GM15510 (cell line): ENCODE data around the gene KRT33B.

Experiments
- POLR2A ChIP-seq: IDR thresholded peaks from 3 replicates; pipeline ENCODE4 v1.6.1; 2011; ENCODE audit warnings: borderline replicate concordance; ENCODE audit not compliant: insufficient read length; ENCODE audit errors: extremely low read depth

Gene KRT33B

GRCh38 chr17:41324180-41325075 is 45.2 kb downstream of the KRT33B start:
- TF ChIP-seq POLR2A, result no peak

DNA sequence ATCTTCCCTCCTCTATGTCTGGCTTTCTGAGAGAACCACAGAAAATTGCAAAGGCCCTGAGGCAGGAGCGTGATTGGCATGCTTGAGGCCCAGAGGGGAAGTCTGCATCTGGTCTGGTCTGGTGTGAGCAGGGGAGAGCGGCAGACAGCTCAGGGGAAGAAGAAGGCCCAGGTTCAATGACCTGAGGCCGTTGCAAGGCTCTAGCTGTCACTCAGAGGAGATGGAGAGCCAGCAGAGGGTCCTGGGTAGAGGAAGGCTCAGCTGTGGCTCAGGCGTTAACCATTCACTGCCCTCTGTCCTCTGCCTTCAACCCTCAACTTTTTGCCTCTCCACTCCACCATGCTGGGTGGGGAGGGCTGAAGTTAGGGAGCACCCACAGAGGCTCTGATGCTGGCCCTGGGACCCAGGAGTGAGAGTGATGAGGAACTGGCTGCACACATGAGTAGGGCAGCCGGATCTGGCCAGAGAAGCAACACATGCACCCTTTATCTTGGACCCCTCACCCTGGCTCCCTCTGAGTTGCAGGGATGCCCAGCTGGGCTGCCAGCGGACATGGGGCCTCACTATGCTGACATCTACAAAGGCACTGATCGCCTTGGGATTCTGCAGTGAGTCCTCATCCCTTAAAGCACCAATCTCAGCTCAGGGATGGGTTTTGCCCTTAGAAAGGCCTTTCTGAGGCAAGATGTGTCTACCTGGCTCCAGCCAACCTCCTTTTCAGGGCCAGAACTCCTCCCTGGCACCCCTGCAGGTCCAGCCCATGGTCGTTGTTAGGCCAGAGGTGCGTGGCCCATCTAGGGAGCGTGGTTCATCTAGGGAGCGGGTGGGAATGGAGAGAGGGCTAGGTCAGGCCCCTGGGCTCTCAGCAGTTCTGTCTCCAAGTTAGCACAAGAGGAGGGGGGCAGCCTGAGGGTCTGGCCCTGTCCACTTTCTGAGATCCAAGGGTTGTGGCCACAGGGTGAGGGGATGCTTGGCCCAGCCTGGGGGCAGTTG is 46.4 kb downstream of the KRT33B start:
- TF ChIP-seq POLR2A, result no peak

GRCh38 chr17:41322094-41322902 is 47.3 kb downstream of the KRT33B start:
- no peak for TF ChIP-seq POLR2A

DNA sequence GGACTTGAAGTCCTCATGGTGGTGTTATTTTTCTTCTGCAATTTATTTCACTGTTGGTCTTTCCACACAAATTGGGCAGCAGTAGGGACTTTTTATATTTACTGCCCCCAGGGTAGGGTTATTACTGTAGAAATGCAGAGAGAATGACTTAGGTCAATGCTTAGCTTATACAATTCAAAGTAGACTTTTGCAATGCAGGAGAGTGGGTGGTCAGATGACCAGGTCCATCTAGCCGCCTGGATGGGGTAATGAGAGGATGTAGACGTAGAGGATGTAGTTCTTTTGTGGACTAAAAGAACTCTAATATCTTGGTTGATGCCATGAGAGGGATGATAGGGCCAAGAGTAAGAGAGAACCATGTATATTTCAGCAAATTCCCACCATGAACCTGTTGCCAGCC is 51.4 kb downstream of the KRT33B start:
- TF ChIP-seq POLR2A, result no peak

- TF ChIP-seq POLR2A, result no peak
Measured at GRCh38 chr17:41315814-41316445, 53.7 kb downstream of the KRT33B start.

DNA sequence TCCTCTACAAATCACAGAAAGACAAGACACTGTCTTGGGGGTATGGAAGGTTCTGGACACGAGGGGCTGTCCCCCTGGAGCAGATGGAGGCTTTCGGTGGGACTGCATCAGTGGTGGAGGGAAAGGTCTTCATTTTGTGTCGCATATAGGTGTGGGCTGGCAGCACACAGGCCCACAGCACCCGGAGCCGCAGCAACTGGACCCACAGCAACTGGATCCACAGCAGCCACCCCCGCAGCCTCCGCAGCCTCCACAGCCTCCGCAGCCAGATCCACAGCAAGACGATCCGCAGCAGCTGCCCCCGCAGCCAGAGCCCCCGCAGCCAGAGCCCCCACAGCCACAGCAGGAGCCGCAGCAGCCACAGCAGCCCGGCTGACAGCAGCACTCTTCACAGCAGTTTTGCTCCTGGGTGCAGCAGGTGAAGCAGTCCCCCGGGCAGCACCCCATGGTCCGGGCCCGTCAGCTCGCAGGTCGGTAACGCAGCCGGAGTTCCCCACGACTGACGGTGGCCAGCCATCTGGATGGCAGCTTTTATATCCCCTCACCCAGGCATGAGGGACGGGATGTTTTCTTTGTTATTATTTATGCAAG is 54.3 kb downstream of the KRT33B start, which contains the start of gene KRTAP17-1:
Gene KRTAP17-1, minus strand, starts transcription at position 507 of the 591 bp plus-strand sequence. Its CDS starts 60 bp downstream, at position 447.
- no peak for TF ChIP-seq POLR2A
